B cell (primary cell): ENCODE measurements around the gene ATXN3L. TPM values are rescaled to one million over a fixed set of nuclear protein-coding genes. Genes with fewer than 3 reads are reported as not detected.

Experiments
- ATAC-seq: fragments of 200-7000 bp; cut with Tn5 transposase; one replicate; pipeline ENCODE4 v1.10.0; 2021; ENCODE audit warnings: low read depth, mild to moderate bottlenecking, moderate number of reproducible peaks, moderate library complexity
- CTCF ChIA-PET: fragments of 350-600 bp; sonication (Branson Sonifier 250); formaldehyde crosslinking; loops from one replicate; lab custom pipeline; 2021; ENCODE audit warnings: antibody characterized with exemption, inconsistent platforms; lab: Charles Lee
- POLR2A ChIA-PET: fragments of 350-600 bp; sonication (Branson Sonifier 250); formaldehyde crosslinking; loops from one replicate; lab custom pipeline; 2021; ENCODE audit warnings: antibody characterized with exemption; lab: Charles Lee
- DNase-seq: peaks from one replicate; pipeline ENCODE4 v3.0.0; 2013
- H2AFZ ChIP-seq: 2 replicates; pipeline ENCODE4 v1.6.1; 2012; ENCODE audit warnings: mild to moderate bottlenecking, low read depth, low read length; ENCODE audit not compliant: insufficient read depth, poor library complexity, severe bottlenecking
- H3K27ac ChIP-seq, 2 donors: 1 replicate in 1 of 2; 2 replicates in 1 of 2; pipeline ENCODE4 v1.5.1; 2012 to 2013; ENCODE audit warnings: low read length in 2 of 2, mild to moderate bottlenecking in 2 of 2, moderate library complexity in 1 of 2
- H3K27me3 ChIP-seq, 4 experiments: fragments of 200-600 bp in 1 of 4; sonication (generic) in 1 of 4; replicated peaks in 1 of 4; 1 replicate in 2 of 4; 2 replicates in 2 of 4; pipeline versions ENCODE4 v1.6.1 to v1.7.0; 2013 to 2016; ENCODE audit warnings: low read length in 3 of 4, mild to moderate bottlenecking in 2 of 4, mixed read lengths in 1 of 4, moderate library complexity in 1 of 4; ENCODE audit not compliant: insufficient read depth in 4 of 4, control insufficient read depth in 3 of 4; ENCODE audit errors: control extremely low read depth in 1 of 4
- H3K36me3 ChIP-seq, 2 experiments: replicated peaks in 1 of 2; 1 replicate in 1 of 2; 2 replicates in 1 of 2; pipeline versions ENCODE4 v1.6.1 to v1.7.1; 2013; ENCODE audit warnings: low read length in 1 of 2; ENCODE audit not compliant: insufficient read depth in 2 of 2, control insufficient read depth in 1 of 2; ENCODE audit errors: control extremely low read depth in 1 of 2, extremely low read depth in 1 of 2
- H3K4me1 ChIP-seq, 2 donors: fragments of 200-600 bp in 1 of 2; sonication (generic) in 1 of 2; 1 replicate in 1 of 2; 2 replicates in 1 of 2; pipeline versions ENCODE4 v1.5.1 to v1.6.1; 2013 to 2017; ENCODE audit warnings: low read length in 2 of 2; ENCODE audit not compliant: control insufficient read depth in 2 of 2, insufficient read depth in 2 of 2
- H3K4me2 ChIP-seq: replicated peaks from 2 replicates; pipeline ENCODE3; 2012; ENCODE audit warnings: mild to moderate bottlenecking, low read depth, low read length; ENCODE audit not compliant: poor library complexity, severe bottlenecking
- H3K4me3 ChIP-seq, 5 experiments: fragments of 200-600 bp in 1 of 5; sonication (generic) in 1 of 5; 1 replicate in 3 of 5; 2 replicates in 2 of 5; pipeline versions ENCODE4 v1.5.1 to v1.7.0; 2011 to 2016; ENCODE audit warnings: low read length in 4 of 5, mild to moderate bottlenecking in 4 of 5, low read depth in 2 of 5, control low read depth in 1 of 5, moderate library complexity in 1 of 5; ENCODE audit not compliant: insufficient read depth in 1 of 5; ENCODE audit errors: control extremely low read depth in 1 of 5, extremely low read depth in 1 of 5
- H3K79me2 ChIP-seq: fragments of 200-600 bp; sonication (generic); one replicate; pipeline ENCODE4 v1.6.0; 2016; ENCODE audit warnings: low read length; ENCODE audit not compliant: control insufficient read depth, insufficient read depth
- H3K9ac ChIP-seq: fragments of 200-600 bp; sonication (generic); 2 replicates; pipeline ENCODE4 v1.6.1; 2017; ENCODE audit warnings: mild to moderate bottlenecking, low read length, moderate library complexity
- H3K9me3 ChIP-seq, 3 donors: one replicate each; pipeline versions ENCODE4 v1.6.1 to v1.7.1; 2013; ENCODE audit warnings: low read length in 2 of 3; ENCODE audit not compliant: control insufficient read depth in 2 of 3, insufficient read depth in 1 of 3; ENCODE audit errors: control extremely low read depth in 1 of 3
- H4K20me1 ChIP-seq: 2 replicates; pipeline ENCODE4 v1.6.0; 2012; ENCODE audit warnings: mild to moderate bottlenecking, low read length; ENCODE audit not compliant: insufficient read depth, control insufficient read depth, poor library complexity, severe bottlenecking
- H3K27ac Mint-ChIP-seq: one replicate; pipeline ENCODE4 v1.8.0; 2021; ENCODE audit warnings: mixed read lengths
- H3K27me3 Mint-ChIP-seq: one replicate; pipeline ENCODE4 v1.8.0; 2021; ENCODE audit warnings: mixed read lengths
- H3K4me1 Mint-ChIP-seq: one replicate; pipeline ENCODE4 v1.8.0; 2021; ENCODE audit warnings: mixed read lengths
- H3K4me3 Mint-ChIP-seq: one replicate; pipeline ENCODE4 v1.8.0; 2021; ENCODE audit warnings: mixed read lengths
- H3K9me3 Mint-ChIP-seq: one replicate; pipeline ENCODE4 v1.8.0; 2022; ENCODE audit warnings: mixed read lengths; ENCODE audit not compliant: insufficient read depth
- EZH2 ChIP-seq: IDR thresholded peaks from 2 replicates; pipeline ENCODE4 v1.6.1; 2012; ENCODE audit warnings: borderline replicate concordance, low read depth, mild to moderate bottlenecking, moderate library complexity, low read length; ENCODE audit not compliant: insufficient read depth, poor library complexity, severe bottlenecking
- WGBS: methylation state at CpG from one replicate; pipeline ENCODE4 v1.1.5; 2013; ENCODE audit warnings: missing lambda C conversion rate; ENCODE audit not compliant: insufficient coverage; 5-methylcytosine and 5-hydroxymethylcytosine counted together
- intact Hi-C: fragments of 100-400 bp; cut with micrococcal nuclease; formaldehyde crosslinking; loops from one replicate; pipeline ENCODE4 v1.10.0; 2022
- polyA plus RNA-seq: library from polyadenylated mRNA; depleted of rRNA; stranded (reverse); fragments of >200 nt; gene quantifications from 2 replicates; pipeline ENCODE4 v1.2.3, GENCODE V29; 2012
- total RNA-seq, 2 donors: library from RNA; stranded (reverse); fragments of 120-200 nt in 1 of 2; gene quantifications; 1 replicate in 1 of 2; 2 replicates in 1 of 2; pipeline versions ENCODE4 v1.2.3 to v1.2.4, GENCODE V29; 2013 to 2022
- TF ChIP-seq, protein P1 (sequence below): fragments of 200-600 bp; IDR thresholded peaks from one replicate; pipeline ENCODE4 v1.8.0; 2022; ENCODE audit warnings: antibody characterized with exemption, mild to moderate bottlenecking

Gene ATXN3L
- total and polyA plus RNA-seq, 2 donors (not counting 1 experiment from before 2014, with no cell fraction given), result not detected

DNA sequence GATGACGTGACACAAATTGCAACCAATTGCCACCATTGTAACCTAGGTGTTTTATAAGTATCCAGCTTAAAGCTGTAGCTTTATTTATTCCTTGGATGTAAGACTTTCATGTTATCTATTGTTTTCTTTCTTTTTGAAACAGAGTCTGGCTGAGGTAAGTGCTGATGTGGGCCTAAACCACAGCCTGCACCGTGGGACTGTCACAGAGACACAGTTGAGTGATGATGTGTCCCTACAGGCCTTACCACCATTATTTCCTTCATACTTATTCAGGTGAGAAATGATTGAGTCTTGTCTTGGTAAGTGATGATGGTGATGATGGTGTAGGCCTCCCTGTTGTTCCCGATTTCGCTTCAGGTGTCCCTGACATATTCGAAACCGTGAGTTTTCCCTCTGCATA lies 8.3 kb downstream of the ATXN3L start:
- Histone ChIP-seq H3K79me2 (no peaks in the 10 kb centered on the region), H3K4me3 (no peak overlapping the region), H3K9me3 (no peaks in the 10 kb centered on the region), H3K36me3 (no peaks in the 10 kb centered on the region), H3K4me2 (no peak overlapping the region), H2AFZ (no peak overlapping the region), H4K20me1 (no peaks in the 10 kb centered on the region), H3K27me3 (no peaks in the 10 kb centered on the region), H3K4me1 (peaks cover 7 to 10% of the 10 kb centered on the region in 2 donors), H3K27ac (no peak overlapping the region), H3K9ac (peak overlapping the region; percentile 2)
- no peak for TF ChIP-seq EZH2
- TF ChIP-seq, protein P1, sequence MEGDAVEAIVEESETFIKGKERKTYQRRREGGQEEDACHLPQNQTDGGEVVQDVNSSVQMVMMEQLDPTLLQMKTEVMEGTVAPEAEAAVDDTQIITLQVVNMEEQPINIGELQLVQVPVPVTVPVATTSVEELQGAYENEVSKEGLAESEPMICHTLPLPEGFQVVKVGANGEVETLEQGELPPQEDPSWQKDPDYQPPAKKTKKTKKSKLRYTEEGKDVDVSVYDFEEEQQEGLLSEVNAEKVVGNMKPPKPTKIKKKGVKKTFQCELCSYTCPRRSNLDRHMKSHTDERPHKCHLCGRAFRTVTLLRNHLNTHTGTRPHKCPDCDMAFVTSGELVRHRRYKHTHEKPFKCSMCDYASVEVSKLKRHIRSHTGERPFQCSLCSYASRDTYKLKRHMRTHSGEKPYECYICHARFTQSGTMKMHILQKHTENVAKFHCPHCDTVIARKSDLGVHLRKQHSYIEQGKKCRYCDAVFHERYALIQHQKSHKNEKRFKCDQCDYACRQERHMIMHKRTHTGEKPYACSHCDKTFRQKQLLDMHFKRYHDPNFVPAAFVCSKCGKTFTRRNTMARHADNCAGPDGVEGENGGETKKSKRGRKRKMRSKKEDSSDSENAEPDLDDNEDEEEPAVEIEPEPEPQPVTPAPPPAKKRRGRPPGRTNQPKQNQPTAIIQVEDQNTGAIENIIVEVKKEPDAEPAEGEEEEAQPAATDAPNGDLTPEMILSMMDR, result no peak
- ATAC-seq (no peak), DNase-seq (peak; percentile 16)
- Mint-ChIP-seq H3K27me3 (no peaks in the 10 kb centered on the region), H3K27ac (no peak overlapping the region), H3K4me3 (no peak overlapping the region), H3K4me1 (peaks cover 13% of the 10 kb centered on the region), H3K9me3 (no peaks in the 10 kb centered on the region)
- ChIA-PET POLR2A (no interaction called here), CTCF (no interaction called here)
- WGBS, result no CpG with 5 or more reads among the region's 6 CpGs
- intact Hi-C loops, result no loop called here

DNA sequence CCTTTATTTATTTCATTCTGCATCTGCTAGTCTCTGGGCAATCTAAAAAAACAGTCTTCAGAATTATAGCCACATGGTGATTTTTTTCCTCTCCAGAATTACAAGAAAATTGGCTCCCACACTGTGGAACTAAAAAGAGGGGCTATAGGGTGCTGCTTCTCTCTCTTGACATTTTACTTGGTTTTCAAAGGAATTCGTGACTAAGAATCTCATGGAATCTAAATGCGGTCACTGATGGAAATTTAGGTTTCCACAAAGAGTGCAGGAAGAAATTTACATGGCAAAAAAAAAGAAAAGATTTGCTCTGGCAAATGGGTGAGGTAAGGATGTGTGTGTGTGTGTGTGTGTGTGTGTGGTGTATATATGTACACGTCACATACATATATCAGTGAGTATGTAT lies 10.2 kb downstream of the ATXN3L start:
- H3K36me3 ChIP-seq, result no peaks in the 10 kb centered on the region
- no peaks in the 10 kb centered on the region for H3K9me3 Mint-ChIP-seq
- no peak overlapping the region for H3K4me3 ChIP-seq
- no peak for TF ChIP-seq EZH2
- WGBS, result no CpG with 5 or more reads among the region's 3 CpGs
- H3K9me3 ChIP-seq, result no peaks in the 10 kb centered on the region
- no peak overlapping the region for H2AFZ ChIP-seq
- no peak overlapping the region for H3K27ac Mint-ChIP-seq
- CTCF ChIA-PET, result no interaction called here
- H3K9ac ChIP-seq, result no peak overlapping the region
- intact Hi-C loops, result no loop called here
- H4K20me1 ChIP-seq, result no peaks in the 10 kb centered on the region
- POLR2A ChIA-PET, result no interaction called here
- DNase-seq (no peak), ATAC-seq (no peak)
- no peak overlapping the region for H3K4me2 ChIP-seq
- no peaks in the 10 kb centered on the region for H3K27me3 ChIP-seq
- H3K79me2 ChIP-seq, result no peaks in the 10 kb centered on the region
- peaks cover 7 to 10% of the 10 kb centered on the region in 2 donors for H3K4me1 ChIP-seq
- H3K4me3 Mint-ChIP-seq, result no peak overlapping the region
- H3K27ac ChIP-seq, result no peak overlapping the region
- H3K27me3 Mint-ChIP-seq, result no peaks in the 10 kb centered on the region
- H3K4me1 Mint-ChIP-seq, result peaks cover 13% of the 10 kb centered on the region
